GM23338 (cell line): Measurements from ENCODE around the gene PPP2R1B. TPM values are rescaled to one million over a fixed set of nuclear protein-coding genes. Genes with fewer than 3 reads are reported as not detected.

ENCODE experiments used
- ATAC-seq: fragments of 200-7000 bp; cut with Tn5 transposase; 3 replicates; pipeline ENCODE4 v1.9.1; 2020
- DNase-seq: peaks from one replicate; pipeline ENCODE4 v3.0.0-alpha.2; 2015; ENCODE audit warnings: low spot score
- H2AFZ ChIP-seq: fragments of 200-600 bp; sonication (generic); 2 replicates; pipeline ENCODE4 v1.8.0; 2016; ENCODE audit warnings: antibody characterized with exemption, mild to moderate bottlenecking, moderate library complexity
- H3F3A ChIP-seq: fragments of 200-600 bp; sonication (generic); replicated peaks from 2 replicates; pipeline ENCODE4 v1.8.0; 2017; ENCODE audit warnings: antibody characterized with exemption, mixed run types, low read depth
- H3K27ac ChIP-seq: fragments of 200-600 bp; sonication (generic); 2 replicates; pipeline ENCODE4 v1.6.1; 2016; ENCODE audit warnings: low read depth
- H3K27me3 ChIP-seq: fragments of 200-600 bp; sonication (generic); 2 replicates; pipeline ENCODE4 v1.8.0; 2016; ENCODE audit warnings: mild to moderate bottlenecking, mixed run types, moderate library complexity; ENCODE audit not compliant: insufficient read depth
- H3K36me3 ChIP-seq: fragments of 200-600 bp; sonication (generic); 2 replicates; pipeline ENCODE4 v1.8.0; 2016; ENCODE audit warnings: mild to moderate bottlenecking; ENCODE audit not compliant: insufficient read depth
- H3K4me1 ChIP-seq: fragments of 200-600 bp; sonication (generic); 2 replicates; pipeline ENCODE4 v1.8.0; 2016; ENCODE audit warnings: mild to moderate bottlenecking, moderate library complexity; ENCODE audit not compliant: insufficient read depth
- H3K4me2 ChIP-seq: fragments of 200-600 bp; sonication (generic); 2 replicates; pipeline ENCODE4 v1.7.1; 2017; ENCODE audit warnings: mixed run types
- H3K4me3 ChIP-seq: fragments of 200-600 bp; sonication (generic); 2 replicates; pipeline ENCODE4 v1.6.1; 2016; ENCODE audit warnings: mixed run types
- H3K79me2 ChIP-seq: fragments of 200-600 bp; sonication (generic); replicated peaks from 2 replicates; pipeline ENCODE4 v1.8.0; 2017; ENCODE audit warnings: mild to moderate bottlenecking; ENCODE audit not compliant: insufficient read depth
- H3K9me2 ChIP-seq: fragments of 200-600 bp; sonication (generic); 2 replicates; pipeline ENCODE4 v1.8.0; 2017; ENCODE audit not compliant: insufficient read depth
- H4K20me1 ChIP-seq: fragments of 200-600 bp; sonication (generic); replicated peaks from 2 replicates; pipeline ENCODE4 v1.8.0; 2017; ENCODE audit warnings: mild to moderate bottlenecking; ENCODE audit not compliant: insufficient read depth
- H3K27ac Mint-ChIP-seq: 2 replicates; pipeline ENCODE4 v1.8.0; 2020; ENCODE audit warnings: inconsistent platforms, mild to moderate bottlenecking, moderate library complexity, mixed read lengths
- H3K27me3 Mint-ChIP-seq: 3 replicates; pipeline ENCODE4 v1.8.0; 2022; ENCODE audit warnings: low read depth, mild to moderate bottlenecking, moderate library complexity, mixed read lengths, inconsistent platforms; ENCODE audit not compliant: insufficient read depth, poor library complexity
- H3K36me3 Mint-ChIP-seq: 3 replicates; pipeline ENCODE4 v1.8.0; 2021; ENCODE audit warnings: low read depth, mild to moderate bottlenecking, inconsistent platforms, moderate library complexity, mixed read lengths
- H3K4me1 Mint-ChIP-seq: 3 replicates; pipeline ENCODE4 v1.8.0; 2020; ENCODE audit warnings: mild to moderate bottlenecking, inconsistent platforms, mixed read lengths
- H3K4me3 Mint-ChIP-seq: 3 replicates; pipeline ENCODE4 v1.8.0; 2021; ENCODE audit warnings: moderate library complexity, mild to moderate bottlenecking, inconsistent platforms, mixed read lengths
- H3K9me3 Mint-ChIP-seq: 3 replicates; pipeline ENCODE4 v1.8.0; 2020; ENCODE audit warnings: moderate library complexity, mild to moderate bottlenecking, inconsistent platforms, mixed read lengths
- CTCF ChIP-seq, 2 experiments: fragments of 200-600 bp in 1 of 2; sonication (generic) in 1 of 2; conservative IDR thresholded peaks; 2 replicates each; pipeline versions ENCODE4 v1.5.1 to v1.6.1; 2016 to 2017; ENCODE audit warnings: antibody characterized with exemption in 2 of 2, low read depth in 2 of 2, mild to moderate bottlenecking in 2 of 2, moderate library complexity in 1 of 2
- ETS1 ChIP-seq: IDR thresholded peaks from 2 replicates; pipeline ENCODE4 v1.6.1; 2016; ENCODE audit warnings: antibody characterized with exemption
- EZH2phosphoT487 ChIP-seq: fragments of 200-600 bp; sonication (generic); IDR thresholded peaks from one replicate; pipeline ENCODE4 v1.8.1; 2018; ENCODE audit warnings: antibody characterized with exemption; ENCODE audit not compliant: unreplicated experiment
- JUNB ChIP-seq: IDR thresholded peaks from one replicate; pipeline ENCODE4 v1.6.1; 2016; ENCODE audit warnings: antibody characterized with exemption; ENCODE audit not compliant: unreplicated experiment
- NANOG ChIP-seq: IDR thresholded peaks from 2 replicates; pipeline ENCODE4 v1.6.1; 2016; ENCODE audit warnings: antibody characterized with exemption, borderline replicate concordance
- POLR2AphosphoS5 ChIP-seq: IDR thresholded peaks from 2 replicates; pipeline ENCODE4 v1.6.1; 2016; ENCODE audit warnings: antibody characterized with exemption, low read depth
- REST ChIP-seq: IDR thresholded peaks from one replicate; pipeline ENCODE4 v1.6.1; 2018; ENCODE audit warnings: antibody characterized with exemption; ENCODE audit not compliant: unreplicated experiment
- STAT1 ChIP-seq: IDR thresholded peaks from one replicate; pipeline ENCODE4 v1.6.1; 2016; ENCODE audit warnings: antibody characterized with exemption; ENCODE audit not compliant: unreplicated experiment
- ZNF114 ChIP-seq: fragments of 250-450 bp; sonication (Bioruptor Pico); IDR thresholded peaks from 2 replicates; pipeline ENCODE4 v1.5.0; 2020; ENCODE audit warnings: mild to moderate bottlenecking, moderate library complexity
- polyA plus RNA-seq: library from polyadenylated mRNA; unstranded; fragments of >200 nt; fragmentation: Nextera tagmentation; extraction: Ambion mirVana; gene quantifications from 2 replicates; pipeline ENCODE4 v1.2.1, GENCODE V29; 2016
- total RNA-seq: library from RNA; depleted of rRNA; stranded (reverse); fragments of >200 nt; shearing (Covaris generic); gene quantifications from 2 replicates; pipeline ENCODE4 v1.2.3, GENCODE V29; 2014
- TF ChIP-seq, protein P1 (sequence below): fragments of 250-450 bp; sonication (Bioruptor Pico); IDR thresholded peaks from 2 replicates; pipeline ENCODE4 v1.5.0; 2020; ENCODE audit warnings: mild to moderate bottlenecking, moderate library complexity

The PPP2R1B gene
- total and polyA plus RNA-seq, 2 experiments from 2014 or later, result 18.5 to 82.0 TPM

GRCh38 chr11:111688013-111688412, 78.2 kb downstream of the PPP2R1B start:
- Mint-ChIP-seq H3K27me3 (peaks cover 2% of the 10 kb centered on the region), H3K4me1 (no peaks in the 10 kb centered on the region), H3K36me3 (no peaks in the 10 kb centered on the region), H3K27ac (no peak overlapping the region), H3K9me3 (no peaks in the 10 kb centered on the region), H3K4me3 (no peak overlapping the region)
- Histone ChIP-seq H3F3A (no peaks in the 10 kb centered on the region), H3K4me1 (no peaks in the 10 kb centered on the region), H3K27ac (no peak overlapping the region), H2AFZ (no peak overlapping the region), H4K20me1 (no peaks in the 10 kb centered on the region), H3K36me3 (no peaks in the 10 kb centered on the region), H3K79me2 (no peaks in the 10 kb centered on the region), H3K9me2 (no peaks in the 10 kb centered on the region), H3K4me3 (no peak overlapping the region), H3K27me3 (no peaks in the 10 kb centered on the region), H3K4me2 (no peak overlapping the region)
- DNase-seq, result no peak
- TF ChIP-seq REST, result no peak
- no peak for TF ChIP-seq EZH2phosphoT487
- no peak for TF ChIP-seq JUNB
- no peak for TF ChIP-seq ZNF114 (CRISPR knock-in tag)
- TF ChIP-seq NANOG, result no peak
- no peak for TF ChIP-seq STAT1
- no peak for TF ChIP-seq CTCF (conservative IDR thresholded peaks at IDR 0.05; ENCODE audit: low read depth in 2 of 2)
- TF ChIP-seq, protein P1, sequence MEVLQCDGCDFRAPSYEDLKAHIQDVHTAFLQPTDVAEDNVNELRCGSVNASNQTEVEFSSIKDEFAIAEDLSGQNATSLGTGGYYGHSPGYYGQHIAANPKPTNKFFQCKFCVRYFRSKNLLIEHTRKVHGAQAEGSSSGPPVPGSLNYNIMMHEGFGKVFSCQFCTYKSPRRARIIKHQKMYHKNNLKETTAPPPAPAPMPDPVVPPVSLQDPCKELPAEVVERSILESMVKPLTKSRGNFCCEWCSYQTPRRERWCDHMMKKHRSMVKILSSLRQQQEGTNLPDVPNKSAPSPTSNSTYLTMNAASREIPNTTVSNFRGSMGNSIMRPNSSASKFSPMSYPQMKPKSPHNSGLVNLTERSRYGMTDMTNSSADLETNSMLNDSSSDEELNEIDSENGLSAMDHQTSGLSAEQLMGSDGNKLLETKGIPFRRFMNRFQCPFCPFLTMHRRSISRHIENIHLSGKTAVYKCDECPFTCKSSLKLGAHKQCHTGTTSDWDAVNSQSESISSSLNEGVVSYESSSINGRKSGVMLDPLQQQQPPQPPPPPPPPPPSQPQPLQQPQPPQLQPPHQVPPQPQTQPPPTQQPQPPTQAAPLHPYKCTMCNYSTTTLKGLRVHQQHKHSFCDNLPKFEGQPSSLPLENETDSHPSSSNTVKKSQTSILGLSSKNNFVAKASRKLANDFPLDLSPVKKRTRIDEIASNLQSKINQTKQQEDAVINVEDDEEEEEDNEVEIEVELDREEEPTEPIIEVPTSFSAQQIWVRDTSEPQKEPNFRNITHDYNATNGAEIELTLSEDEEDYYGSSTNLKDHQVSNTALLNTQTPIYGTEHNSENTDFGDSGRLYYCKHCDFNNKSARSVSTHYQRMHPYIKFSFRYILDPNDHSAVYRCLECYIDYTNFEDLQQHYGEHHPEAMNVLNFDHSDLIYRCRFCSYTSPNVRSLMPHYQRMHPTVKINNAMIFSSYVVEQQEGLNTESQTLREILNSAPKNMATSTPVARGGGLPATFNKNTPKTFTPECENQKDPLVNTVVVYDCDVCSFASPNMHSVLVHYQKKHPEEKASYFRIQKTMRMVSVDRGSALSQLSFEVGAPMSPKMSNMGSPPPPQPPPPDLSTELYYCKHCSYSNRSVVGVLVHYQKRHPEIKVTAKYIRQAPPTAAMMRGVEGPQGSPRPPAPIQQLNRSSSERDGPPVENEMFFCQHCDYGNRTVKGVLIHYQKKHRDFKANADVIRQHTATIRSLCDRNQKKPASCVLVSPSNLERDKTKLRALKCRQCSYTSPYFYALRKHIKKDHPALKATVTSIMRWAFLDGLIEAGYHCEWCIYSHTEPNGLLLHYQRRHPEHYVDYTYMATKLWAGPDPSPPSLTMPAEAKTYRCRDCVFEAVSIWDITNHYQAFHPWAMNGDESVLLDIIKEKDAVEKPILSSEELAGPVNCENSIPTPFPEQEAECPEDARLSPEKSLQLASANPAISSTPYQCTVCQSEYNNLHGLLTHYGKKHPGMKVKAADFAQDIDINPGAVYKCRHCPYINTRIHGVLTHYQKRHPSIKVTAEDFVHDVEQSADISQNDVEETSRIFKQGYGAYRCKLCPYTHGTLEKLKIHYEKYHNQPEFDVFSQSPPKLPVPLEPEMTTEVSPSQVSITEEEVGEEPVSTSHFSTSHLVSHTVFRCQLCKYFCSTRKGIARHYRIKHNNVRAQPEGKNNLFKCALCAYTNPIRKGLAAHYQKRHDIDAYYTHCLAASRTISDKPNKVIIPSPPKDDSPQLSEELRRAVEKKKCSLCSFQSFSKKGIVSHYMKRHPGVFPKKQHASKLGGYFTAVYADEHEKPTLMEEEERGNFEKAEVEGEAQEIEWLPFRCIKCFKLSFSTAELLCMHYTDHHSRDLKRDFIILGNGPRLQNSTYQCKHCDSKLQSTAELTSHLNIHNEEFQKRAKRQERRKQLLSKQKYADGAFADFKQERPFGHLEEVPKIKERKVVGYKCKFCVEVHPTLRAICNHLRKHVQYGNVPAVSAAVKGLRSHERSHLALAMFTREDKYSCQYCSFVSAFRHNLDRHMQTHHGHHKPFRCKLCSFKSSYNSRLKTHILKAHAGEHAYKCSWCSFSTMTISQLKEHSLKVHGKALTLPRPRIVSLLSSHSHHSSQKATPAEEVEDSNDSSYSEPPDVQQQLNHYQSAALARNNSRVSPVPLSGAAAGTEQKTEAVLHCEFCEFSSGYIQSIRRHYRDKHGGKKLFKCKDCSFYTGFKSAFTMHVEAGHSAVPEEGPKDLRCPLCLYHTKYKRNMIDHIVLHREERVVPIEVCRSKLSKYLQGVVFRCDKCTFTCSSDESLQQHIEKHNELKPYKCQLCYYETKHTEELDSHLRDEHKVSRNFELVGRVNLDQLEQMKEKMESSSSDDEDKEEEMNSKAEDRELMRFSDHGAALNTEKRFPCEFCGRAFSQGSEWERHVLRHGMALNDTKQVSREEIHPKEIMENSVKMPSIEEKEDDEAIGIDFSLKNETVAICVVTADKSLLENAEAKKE (CRISPR knock-in tag), result no peak
- no peak for TF ChIP-seq POLR2AphosphoS5
- TF ChIP-seq ETS1, result no peak
- no peak for ATAC-seq
